Fibroblast of lung (primary cell): Measurements from ENCODE around the gene FJX1. TPM values are rescaled to one million over a fixed set of nuclear protein-coding genes. Genes with fewer than 3 reads are reported as not detected.

Experiments
- DNase-seq, 2 donors: peaks; one replicate each; pipeline versions ENCODE4 v3.0.0 to v3.0.0-alpha.2; 2010; ENCODE audit warnings: low read depth in 2 of 2
- H2AFZ ChIP-seq: 2 replicates; pipeline ENCODE4 v1.5.1; 2012; ENCODE audit warnings: low read length, control low read depth, inconsistent platforms
- H3K27ac ChIP-seq: 2 replicates; pipeline ENCODE4 v1.5.1; 2011; ENCODE audit warnings: low read length, control low read depth; ENCODE audit not compliant: insufficient read depth
- H3K27me3 ChIP-seq: 2 replicates; pipeline ENCODE4 v1.5.1; 2011; ENCODE audit warnings: mild to moderate bottlenecking, low read length; ENCODE audit not compliant: control insufficient read depth, insufficient read depth
- H3K36me3 ChIP-seq: 2 replicates; pipeline ENCODE4 v1.5.1; 2011; ENCODE audit warnings: low read length; ENCODE audit not compliant: control insufficient read depth, insufficient read depth
- H3K4me1 ChIP-seq: 2 replicates; pipeline ENCODE4 v1.5.1; 2011; ENCODE audit warnings: low read length; ENCODE audit not compliant: control insufficient read depth, insufficient read depth; ENCODE audit errors: extremely low read depth
- H3K4me2 ChIP-seq: 2 replicates; pipeline ENCODE4 v1.5.1; 2011; ENCODE audit warnings: low read length, control low read depth; ENCODE audit not compliant: insufficient read depth; ENCODE audit errors: extremely low read depth
- H3K4me3 ChIP-seq, 4 experiments: fragments of 200-600 bp in 1 of 4; sonication (generic) in 1 of 4; replicated peaks in 1 of 4; 2 replicates each; pipeline ENCODE4 v1.5.1; 2011 to 2016; ENCODE audit warnings: low read length in 4 of 4, low read depth in 3 of 4, mild to moderate bottlenecking in 3 of 4, control low read depth in 2 of 4, inconsistent platforms in 1 of 4, mixed read lengths in 1 of 4; ENCODE audit not compliant: insufficient read depth in 1 of 4; ENCODE audit errors: control extremely low read depth in 1 of 4
- H3K79me2 ChIP-seq: 2 replicates; pipeline ENCODE4 v1.5.1; 2012; ENCODE audit warnings: mild to moderate bottlenecking, low read length, inconsistent platforms; ENCODE audit not compliant: control insufficient read depth, insufficient read depth
- H3K9ac ChIP-seq: 2 replicates; pipeline ENCODE4 v1.5.1; 2011; ENCODE audit warnings: mild to moderate bottlenecking, low read length, control low read depth; ENCODE audit not compliant: insufficient read depth
- H3K9me3 ChIP-seq: 2 replicates; pipeline ENCODE4 v1.5.1; 2012; ENCODE audit warnings: low read depth, low read length; ENCODE audit not compliant: control insufficient read depth, insufficient read depth
- H4K20me1 ChIP-seq: 2 replicates; pipeline ENCODE4 v1.5.1; 2011; ENCODE audit warnings: low read length; ENCODE audit not compliant: control insufficient read depth, insufficient read depth; ENCODE audit errors: extremely low read depth
- EZH2 ChIP-seq: IDR thresholded peaks from 2 replicates; pipeline ENCODE4 v1.5.1; 2012; ENCODE audit warnings: low read length, control low read depth, mild to moderate bottlenecking; ENCODE audit errors: missing control alignments
- polyA plus RNA-seq, 2 donors: library from polyadenylated mRNA; depleted of rRNA in 1 of 2; stranded (reverse) in 1 of 2; unstranded in 1 of 2; fragments of >200 nt; gene quantifications; 2 replicates each; pipeline ENCODE4 v1.2.1, GENCODE V29; 2011 to 2012; ENCODE audit warnings: missing spikeins in 1 of 2
- total RNA-seq: library from RNA; depleted of rRNA; stranded (reverse); fragments of >200 nt; gene quantifications from 2 replicates; pipeline ENCODE4 v1.2.1, GENCODE V29; 2014
- TF ChIP-seq, protein P1 (sequence below), 2 donors: IDR thresholded peaks in 1 of 2; conservative IDR thresholded peaks in 1 of 2; 1 replicate in 1 of 2; 2 replicates in 1 of 2; pipeline ENCODE4 v1.5.1; 2011 to 2012; ENCODE audit warnings: low read length in 2 of 2, control low read depth in 1 of 2, inconsistent platforms in 1 of 2, low read depth in 1 of 2, mild to moderate bottlenecking in 1 of 2

Gene FJX1
- total and polyA plus RNA-seq, 2 donors (not counting 1 experiment from before 2014, with no cell fraction given) = 4.2 to 10.4 TPM

DNA sequence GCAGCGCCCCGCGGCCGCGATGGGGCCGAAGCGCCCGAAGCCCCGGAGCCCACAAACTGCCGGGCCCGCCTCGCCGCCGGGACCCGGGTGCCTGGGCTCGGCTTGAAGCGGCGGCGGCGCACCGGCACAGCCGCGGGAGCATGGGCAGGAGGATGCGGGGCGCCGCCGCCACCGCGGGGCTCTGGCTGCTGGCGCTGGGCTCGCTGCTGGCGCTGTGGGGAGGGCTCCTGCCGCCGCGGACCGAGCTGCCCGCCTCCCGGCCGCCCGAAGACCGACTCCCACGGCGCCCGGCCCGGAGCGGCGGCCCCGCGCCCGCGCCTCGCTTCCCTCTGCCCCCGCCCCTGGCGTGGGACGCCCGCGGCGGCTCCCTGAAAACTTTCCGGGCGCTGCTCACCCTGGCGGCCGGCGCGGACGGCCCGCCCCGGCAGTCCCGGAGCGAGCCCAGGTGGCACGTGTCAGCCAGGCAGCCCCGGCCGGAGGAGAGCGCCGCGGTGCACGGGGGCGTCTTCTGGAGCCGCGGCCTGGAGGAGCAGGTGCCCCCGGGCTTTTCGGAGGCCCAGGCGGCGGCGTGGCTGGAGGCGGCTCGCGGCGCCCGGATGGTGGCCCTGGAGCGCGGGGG is 346 bp downstream of the FJX1 start:
- H3K27ac ChIP-seq = peak overlapping the region; percentile 87
- H3K79me2 ChIP-seq = peaks cover 26% of the 10 kb centered on the region
- H3K4me1 ChIP-seq = peaks cover 4% of the 10 kb centered on the region

GRCh38 chr11:35619116-35619854 is 1.0 kb downstream of the FJX1 start:
- Histone ChIP-seq H3K4me3 (peak overlapping the region; percentile 47 to 79 (median 71)), H3K4me1 (peaks cover 4% of the 10 kb centered on the region), H3K27ac (peak overlapping the region; percentile 66), H3K27me3 (no peaks in the 10 kb centered on the region), H3K79me2 (peaks cover 26% of the 10 kb centered on the region), H3K36me3 (no peaks in the 10 kb centered on the region), H3K4me2 (peak overlapping the region; percentile 92), H3K9ac (peak overlapping the region; percentile 77), H2AFZ (peak overlapping the region; percentile 39), H4K20me1 (no peaks in the 10 kb centered on the region), H3K9me3 (no peaks in the 10 kb centered on the region)
- DNase-seq = peak; percentile 46 to 61
- TF ChIP-seq, protein P1, sequence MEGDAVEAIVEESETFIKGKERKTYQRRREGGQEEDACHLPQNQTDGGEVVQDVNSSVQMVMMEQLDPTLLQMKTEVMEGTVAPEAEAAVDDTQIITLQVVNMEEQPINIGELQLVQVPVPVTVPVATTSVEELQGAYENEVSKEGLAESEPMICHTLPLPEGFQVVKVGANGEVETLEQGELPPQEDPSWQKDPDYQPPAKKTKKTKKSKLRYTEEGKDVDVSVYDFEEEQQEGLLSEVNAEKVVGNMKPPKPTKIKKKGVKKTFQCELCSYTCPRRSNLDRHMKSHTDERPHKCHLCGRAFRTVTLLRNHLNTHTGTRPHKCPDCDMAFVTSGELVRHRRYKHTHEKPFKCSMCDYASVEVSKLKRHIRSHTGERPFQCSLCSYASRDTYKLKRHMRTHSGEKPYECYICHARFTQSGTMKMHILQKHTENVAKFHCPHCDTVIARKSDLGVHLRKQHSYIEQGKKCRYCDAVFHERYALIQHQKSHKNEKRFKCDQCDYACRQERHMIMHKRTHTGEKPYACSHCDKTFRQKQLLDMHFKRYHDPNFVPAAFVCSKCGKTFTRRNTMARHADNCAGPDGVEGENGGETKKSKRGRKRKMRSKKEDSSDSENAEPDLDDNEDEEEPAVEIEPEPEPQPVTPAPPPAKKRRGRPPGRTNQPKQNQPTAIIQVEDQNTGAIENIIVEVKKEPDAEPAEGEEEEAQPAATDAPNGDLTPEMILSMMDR (conservative IDR thresholded peaks at IDR 0.05 in 1 of 2, IDR thresholded peaks at IDR 0.05 in 1 of 2; ENCODE audit: low read depth in 1 of 2, low read length in 2 of 2) = no peak
- no peak for TF ChIP-seq EZH2

More for the DNA sequence above, 346 bp downstream of the FJX1 start:
- Histone ChIP-seq H3K4me3 (peak overlapping the region in 3 of 4 experiments; percentile 55 to 79 (median 67)), H2AFZ (no peak overlapping the region), H4K20me1 (no peaks in the 10 kb centered on the region), H3K4me2 (peak overlapping the region; percentile 92), H3K36me3 (no peaks in the 10 kb centered on the region), H3K27me3 (no peaks in the 10 kb centered on the region), H3K9me3 (no peaks in the 10 kb centered on the region), H3K9ac (peak overlapping the region; percentile 77)
- TF ChIP-seq, protein P1 (conservative IDR thresholded peaks at IDR 0.05 in 1 of 2, IDR thresholded peaks at IDR 0.05 in 1 of 2; ENCODE audit: low read depth in 1 of 2, low read length in 2 of 2) = peak in 1 of 2 donors; percentile 11
- TF ChIP-seq EZH2 = no peak
- peak; percentile 44 to 50 for DNase-seq

DNA sequence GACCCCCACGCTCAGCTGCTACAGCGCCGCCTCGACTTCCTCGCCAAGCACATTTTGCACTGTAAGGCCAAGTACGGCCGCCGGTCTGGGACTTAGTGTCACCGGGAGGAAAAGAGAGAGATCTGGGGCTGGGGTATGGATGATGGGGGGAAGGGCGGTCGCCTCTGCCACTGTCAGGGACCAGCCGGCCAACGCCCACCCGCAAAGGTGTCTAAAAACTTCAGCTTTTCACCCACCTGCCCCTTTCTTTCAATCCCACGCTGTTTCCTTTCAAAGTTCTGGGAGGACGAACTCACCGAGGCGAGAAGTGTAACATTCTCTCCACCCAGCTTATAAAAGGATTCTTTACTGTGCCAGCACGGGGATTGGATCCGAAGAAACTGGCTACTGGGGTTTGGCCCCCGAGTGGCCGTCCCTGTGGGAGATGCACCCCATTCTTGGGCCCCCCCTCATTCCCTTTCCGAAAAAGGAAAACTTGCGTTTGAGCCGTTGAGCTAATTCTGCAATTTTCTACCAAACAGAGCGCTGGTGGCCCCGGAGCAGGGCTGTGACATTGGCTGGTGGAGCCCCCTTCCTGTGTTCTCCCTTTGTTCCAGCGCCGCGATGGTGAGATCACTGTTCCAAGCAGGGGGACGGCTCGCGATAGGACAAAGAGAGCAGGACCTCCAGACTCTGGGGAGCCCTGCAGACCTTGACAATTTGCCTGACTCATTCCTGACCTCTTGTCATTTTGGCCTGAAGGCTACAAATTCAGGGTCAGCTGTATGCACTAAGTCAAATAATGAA is 1.8 kb downstream of the FJX1 start:
- no peak for TF ChIP-seq EZH2
- TF ChIP-seq, protein P1 (conservative IDR thresholded peaks at IDR 0.05 in 1 of 2, IDR thresholded peaks at IDR 0.05 in 1 of 2; ENCODE audit: low read depth in 1 of 2, low read length in 2 of 2) = peak in 1 of 2 donors; percentile 14
- Histone ChIP-seq H3K4me1 (peaks cover 4% of the 10 kb centered on the region), H3K9me3 (no peaks in the 10 kb centered on the region), H4K20me1 (no peaks in the 10 kb centered on the region), H3K79me2 (peaks cover 26% of the 10 kb centered on the region), H2AFZ (peak overlapping the region; percentile 11), H3K4me3 (peak overlapping the region; percentile 47 to 79 (median 71)), H3K27ac (peak overlapping the region; percentile 66), H3K27me3 (no peaks in the 10 kb centered on the region), H3K36me3 (no peaks in the 10 kb centered on the region), H3K9ac (peak overlapping the region; percentile 77), H3K4me2 (peak overlapping the region; percentile 92)
- DNase-seq = peak; percentile 25 to 49
